PC-3 (cell line): ENCODE measurements around the gene CENPB. TPM values are rescaled to one million over a fixed set of nuclear protein-coding genes. Genes with fewer than 3 reads are reported as not detected.

Experiments
- ATAC-seq: fragments of 200-7000 bp; cut with Tn5 transposase; 2 replicates; pipeline ENCODE4 v1.9.1; 2020; ENCODE audit warnings: mild to moderate bottlenecking, moderate library complexity
- BruUV-seq: library from RNA; stranded (reverse); fragments of 400-500 nt; replicated peaks from 2 replicates; lab custom pipeline; 2021; lab: Mats Ljungman, UMichigan
- CTCF ChIA-PET: fragments of 300-600 bp; sonication (Branson Sonifier 250); formaldehyde crosslinking; loops from one replicate; lab custom pipeline; 2022; ENCODE audit warnings: antibody characterized with exemption; lab: Charles Lee
- POLR2A ChIA-PET: fragments of 300-600 bp; sonication (Branson Sonifier 250); formaldehyde crosslinking; loops from one replicate; lab custom pipeline; 2022; ENCODE audit warnings: antibody characterized with exemption; ENCODE audit not compliant: unreplicated experiment; lab: Charles Lee
- DNase-seq: peaks from one replicate; pipeline ENCODE4 v3.0.0-alpha.2; 2015
- H2AFZ ChIP-seq: fragments of 300-600 bp; sonication (generic); 2 replicates; pipeline ENCODE4 v1.6.0; 2016; ENCODE audit warnings: antibody characterized with exemption, low read length
- H3F3A ChIP-seq: fragments of 300-600 bp; sonication (generic); one replicate; pipeline ENCODE4 v1.6.0; 2017; ENCODE audit warnings: antibody characterized with exemption, low read length, control low read depth, mild to moderate bottlenecking; ENCODE audit not compliant: unreplicated experiment
- H3K27ac ChIP-seq: fragments of 300-600 bp; sonication (generic); 2 replicates; pipeline ENCODE4 v1.5.1; 2016; ENCODE audit warnings: mild to moderate bottlenecking, low read length
- H3K27me3 ChIP-seq: fragments of 300-600 bp; sonication (generic); 2 replicates; pipeline ENCODE4 v1.6.1; 2016; ENCODE audit warnings: low read length, mixed read lengths
- H3K36me3 ChIP-seq: fragments of 300-600 bp; sonication (generic); 2 replicates; pipeline ENCODE4 v1.6.1; 2016; ENCODE audit warnings: low read depth, mixed run types, low read length, mixed read lengths
- H3K4me1 ChIP-seq: fragments of 300-600 bp; sonication (generic); 2 replicates; pipeline ENCODE4 v1.5.1; 2016; ENCODE audit warnings: low read length; ENCODE audit not compliant: insufficient read depth
- H3K4me2 ChIP-seq: fragments of 300-600 bp; sonication (generic); 2 replicates; pipeline ENCODE4 v1.6.0; 2016; ENCODE audit warnings: low read length
- H3K4me3 ChIP-seq: fragments of 300-600 bp; sonication (generic); 2 replicates; pipeline ENCODE4 v1.5.1; 2016; ENCODE audit warnings: mild to moderate bottlenecking, low read length, mixed read lengths
- H3K79me2 ChIP-seq: fragments of 300-600 bp; sonication (generic); 2 replicates; pipeline ENCODE4 v1.6.1; 2017; ENCODE audit warnings: low read length, mixed read lengths
- H3K9ac ChIP-seq: fragments of 300-600 bp; sonication (generic); 2 replicates; pipeline ENCODE4 v1.6.0; 2016; ENCODE audit warnings: mild to moderate bottlenecking, low read length
- H3K9me2 ChIP-seq: fragments of 300-600 bp; sonication (generic); replicated peaks from 2 replicates; pipeline ENCODE4 v1.6.1; 2016; ENCODE audit warnings: mixed run types, low read length, mixed read lengths
- H3K9me3 ChIP-seq: fragments of 300-600 bp; sonication (generic); 2 replicates; pipeline ENCODE4 v1.6.1; 2016; ENCODE audit warnings: low read length, mixed read lengths
- H4K20me1 ChIP-seq: fragments of 300-600 bp; sonication (generic); 2 replicates; pipeline ENCODE4 v1.6.1; 2016; ENCODE audit warnings: low read length, mixed read lengths
- EZH2 ChIP-seq: fragments of 300-600 bp; sonication (generic); IDR thresholded peaks from one replicate; pipeline ENCODE4 v1.6.1; 2017; ENCODE audit warnings: antibody characterized with exemption, mild to moderate bottlenecking, low read length; ENCODE audit not compliant: unreplicated experiment
- EZH2phosphoT487 ChIP-seq: fragments of 300-600 bp; sonication (generic); IDR thresholded peaks from 2 replicates; pipeline ENCODE4 v1.6.1; 2018; ENCODE audit warnings: mild to moderate bottlenecking, antibody characterized with exemption, low read length, borderline replicate concordance
- intact Hi-C: fragments of 100-400 bp; cut with micrococcal nuclease; formaldehyde crosslinking; loops from 2 replicates; pipeline ENCODE4 v1.9.0; 2023
- total RNA-seq: library from RNA; depleted of rRNA; stranded (reverse); fragments of >200 nt; gene quantifications from 2 replicates; pipeline ENCODE4 v1.2.3, GENCODE V29; 2014
- TF ChIP-seq, protein P1 (sequence below): fragments of 300-600 bp; sonication (generic); conservative IDR thresholded peaks from 2 replicates; pipeline ENCODE4 v1.5.1; 2017; ENCODE audit warnings: antibody characterized with exemption, low read depth, mild to moderate bottlenecking, low read length

CENPB gene
- total RNA-seq, 1 experiment from 2014 or later = 213 TPM

DNA sequence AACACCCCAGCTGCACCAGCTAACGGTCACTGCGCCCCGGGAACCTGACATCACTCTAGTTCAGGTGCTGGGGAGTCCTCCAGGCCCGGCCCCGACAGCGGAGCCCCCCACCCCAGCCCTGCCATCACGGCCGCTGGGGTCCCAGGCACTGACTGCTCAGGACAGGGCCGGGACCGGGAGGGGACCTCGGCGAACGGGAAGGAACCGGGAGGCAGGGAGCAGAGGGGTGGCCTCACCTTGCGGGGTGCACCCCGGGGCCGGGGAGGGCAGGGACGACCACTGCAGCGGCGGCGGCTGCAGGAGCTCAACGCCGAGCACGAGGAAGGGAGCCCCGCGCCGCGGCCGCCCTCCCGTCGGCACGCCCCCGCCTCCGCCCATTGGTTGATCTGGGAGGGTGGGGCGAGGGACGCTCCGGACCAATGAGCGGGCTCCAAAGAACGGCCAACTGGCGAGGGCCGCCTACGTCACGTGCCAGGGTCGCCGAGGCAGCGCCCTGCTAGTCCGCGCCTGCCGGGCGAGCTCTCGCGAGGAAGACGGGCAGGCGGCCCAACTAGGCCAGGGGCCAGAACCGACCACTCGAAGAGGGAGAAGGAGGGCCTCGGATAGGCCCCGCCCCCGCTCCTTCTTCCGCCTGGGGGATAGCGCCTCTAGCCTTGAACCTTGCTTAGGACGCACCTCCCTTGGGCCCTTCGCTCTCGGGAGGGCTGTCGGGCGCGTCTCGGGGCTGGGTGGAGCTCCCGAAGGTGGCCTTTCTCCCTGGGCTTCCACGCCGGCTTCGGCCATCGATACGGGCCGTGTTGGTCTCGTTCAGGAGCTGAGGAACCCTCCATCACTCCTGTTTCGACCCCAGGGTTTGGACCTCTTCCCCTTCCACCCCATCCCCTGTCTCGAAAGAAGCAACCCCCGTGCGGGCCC lies 18.9 kb downstream of the CENPB start, which contains the start of gene ADISSP:
Gene ADISSP, minus strand, starts transcription at position 327 of the 915 bp plus-strand sequence. CDS start 7,653 bp downstream, outside the sequence.
- Histone ChIP-seq H3F3A (no peaks in the 10 kb centered on the region), H3K27ac (peak within 1 kb of the TSS; percentile 41), H3K4me2 (peak within 1 kb of the TSS; percentile 100), H3K4me3 (peak within 1 kb of the TSS; percentile 98), H3K27me3 (no peaks in the 10 kb centered on the region), H3K79me2 (peaks cover 42% of the 10 kb centered on the region), H4K20me1 (peaks cover 15% of the 10 kb centered on the region), H3K9ac (peak within 1 kb of the TSS; percentile 93), H3K9me2 (no peaks in the 10 kb centered on the region), H3K9me3 (no peaks in the 10 kb centered on the region), H2AFZ (peak within 1 kb of the TSS; percentile 80), H3K36me3 (peaks cover 4% of the 10 kb centered on the region; the same call in 1 of the 2 replicates), H3K4me1 (peaks cover 38% of the 10 kb centered on the region)
- DNase-seq = peak; percentile 99
- BruUV-seq = TSS peak; percentile 94
- ChIA-PET POLR2A (interaction anchor here (0.5 to 1.3 kb wide), 7 partner anchors 9 to 1115 kb away, joined by 3 to 12 read pairs (median 4); partner anchors contain the start of genes CENPB, NOP56 and SPEF1), CTCF (interaction anchor here (0.5 to 2.1 kb wide), 8 partner anchors 11 to 90 kb away, joined by 3 to 18 read pairs (median 4); partner anchors contain the start of genes CENPB and SPEF1)
- no peak for TF ChIP-seq EZH2
- TF ChIP-seq EZH2phosphoT487 = no peak
- TF ChIP-seq, protein P1, sequence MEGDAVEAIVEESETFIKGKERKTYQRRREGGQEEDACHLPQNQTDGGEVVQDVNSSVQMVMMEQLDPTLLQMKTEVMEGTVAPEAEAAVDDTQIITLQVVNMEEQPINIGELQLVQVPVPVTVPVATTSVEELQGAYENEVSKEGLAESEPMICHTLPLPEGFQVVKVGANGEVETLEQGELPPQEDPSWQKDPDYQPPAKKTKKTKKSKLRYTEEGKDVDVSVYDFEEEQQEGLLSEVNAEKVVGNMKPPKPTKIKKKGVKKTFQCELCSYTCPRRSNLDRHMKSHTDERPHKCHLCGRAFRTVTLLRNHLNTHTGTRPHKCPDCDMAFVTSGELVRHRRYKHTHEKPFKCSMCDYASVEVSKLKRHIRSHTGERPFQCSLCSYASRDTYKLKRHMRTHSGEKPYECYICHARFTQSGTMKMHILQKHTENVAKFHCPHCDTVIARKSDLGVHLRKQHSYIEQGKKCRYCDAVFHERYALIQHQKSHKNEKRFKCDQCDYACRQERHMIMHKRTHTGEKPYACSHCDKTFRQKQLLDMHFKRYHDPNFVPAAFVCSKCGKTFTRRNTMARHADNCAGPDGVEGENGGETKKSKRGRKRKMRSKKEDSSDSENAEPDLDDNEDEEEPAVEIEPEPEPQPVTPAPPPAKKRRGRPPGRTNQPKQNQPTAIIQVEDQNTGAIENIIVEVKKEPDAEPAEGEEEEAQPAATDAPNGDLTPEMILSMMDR = no peak
- peak; percentile 79 for ATAC-seq
- intact Hi-C loops = loop anchor here (5.0 kb wide), 2 partner anchors 45 to 90 kb away; no protein-coding TSS in a partner anchor

DNA sequence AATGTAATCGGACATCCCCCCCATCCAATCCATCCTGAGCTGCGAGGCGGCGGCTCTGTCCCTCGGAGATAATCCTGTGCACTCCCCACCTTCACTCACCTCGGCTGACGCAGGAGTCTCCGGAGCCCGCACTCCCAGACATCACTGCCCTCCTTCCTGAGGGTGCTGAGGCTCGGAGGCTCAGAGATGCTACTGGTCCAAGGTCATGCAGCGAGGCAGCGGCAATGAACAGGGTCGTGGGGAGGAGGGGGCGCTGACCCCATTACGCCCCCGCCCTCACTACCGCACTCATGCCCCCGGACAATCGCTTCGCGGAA lies 19.5 kb downstream of the CENPB start:
- intact Hi-C loops = loop anchor here (5.0 kb wide), 2 partner anchors 45 to 90 kb away; no protein-coding TSS in a partner anchor
- TF ChIP-seq EZH2phosphoT487 (no peak), EZH2 (no peak)
- TF ChIP-seq, protein P1 = no peak
- Histone ChIP-seq H3K79me2 (peaks cover 42% of the 10 kb centered on the region), H3K4me2 (peak overlapping the region; percentile 100), H3K27ac (peak overlapping the region; percentile 17; the same call in 1 of the 2 replicates), H3K4me3 (peak overlapping the region; percentile 98), H3K9me3 (no peaks in the 10 kb centered on the region), H3K4me1 (peaks cover 38% of the 10 kb centered on the region), H3K9me2 (no peaks in the 10 kb centered on the region), H3K36me3 (peaks cover 4% of the 10 kb centered on the region; the same call in 1 of the 2 replicates), H2AFZ (peak overlapping the region; percentile 80), H3F3A (no peaks in the 10 kb centered on the region), H3K9ac (peak overlapping the region; percentile 93), H3K27me3 (no peaks in the 10 kb centered on the region), H4K20me1 (peaks cover 15% of the 10 kb centered on the region)
- DNase-seq (peak; percentile 36), ATAC-seq (peak; percentile 4; the same call in 1 of the 2 replicates)
- POLR2A ChIA-PET = interaction anchor here (0.5 to 0.6 kb wide), 2 partner anchors 20 to 62 kb away, joined by 3 to 10 read pairs; partner anchors contain the start of gene CENPB
- CTCF ChIA-PET = interaction anchor here (0.6 to 2.1 kb wide), 4 partner anchors 14 to 90 kb away, joined by 3 to 18 read pairs (median 4); partner anchors contain the start of genes CENPB and SPEF1
- BruUV-seq = no TSS peak
